ENCODE data around the gene ELOB.
"Not testable (repeated sequence)": the region's sequence is repeated elsewhere in the genome, so short reads cannot be mapped to it uniquely, and the experiment has no call there.

The ELOB gene

DNA sequence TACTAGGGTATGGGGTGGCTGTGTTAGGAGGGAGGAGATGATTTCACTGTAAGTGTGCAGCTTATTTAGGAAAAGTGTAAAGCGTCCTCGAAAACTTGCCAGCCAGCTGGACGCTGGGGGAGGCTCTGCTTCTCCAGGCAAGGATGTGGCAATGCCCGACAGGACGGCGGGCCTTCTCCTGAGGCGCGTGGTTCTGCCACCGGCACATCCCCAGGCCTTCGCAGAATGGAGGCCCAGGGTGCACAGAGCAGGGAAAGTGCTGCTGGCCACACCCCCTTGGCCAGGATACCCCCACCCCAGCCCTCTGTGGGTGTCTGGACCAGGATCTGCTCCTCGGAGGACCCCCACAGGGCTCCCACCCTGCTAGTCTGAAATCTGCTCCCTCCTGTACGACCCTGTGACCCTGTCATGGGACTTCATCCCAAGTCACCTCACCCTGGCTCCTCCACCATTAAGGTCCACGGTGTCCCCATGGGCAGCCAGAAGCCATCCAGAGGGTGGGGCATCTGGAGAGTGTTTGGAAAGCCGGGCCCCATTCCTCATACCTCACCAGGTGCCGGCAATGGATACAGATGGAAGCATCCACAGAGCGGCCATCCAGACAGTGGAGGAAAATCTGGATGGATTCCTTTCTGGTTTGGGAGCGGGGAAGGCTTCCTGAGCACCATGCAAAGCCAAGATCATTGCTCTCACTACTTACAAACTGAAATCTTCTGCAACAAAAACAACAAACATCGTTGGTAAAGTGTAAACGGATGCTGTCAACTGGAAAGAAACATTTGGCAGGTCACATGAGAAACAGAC lies 33.9 kb downstream of the ELOB start:
- no peak for DNase-seq

DNA sequence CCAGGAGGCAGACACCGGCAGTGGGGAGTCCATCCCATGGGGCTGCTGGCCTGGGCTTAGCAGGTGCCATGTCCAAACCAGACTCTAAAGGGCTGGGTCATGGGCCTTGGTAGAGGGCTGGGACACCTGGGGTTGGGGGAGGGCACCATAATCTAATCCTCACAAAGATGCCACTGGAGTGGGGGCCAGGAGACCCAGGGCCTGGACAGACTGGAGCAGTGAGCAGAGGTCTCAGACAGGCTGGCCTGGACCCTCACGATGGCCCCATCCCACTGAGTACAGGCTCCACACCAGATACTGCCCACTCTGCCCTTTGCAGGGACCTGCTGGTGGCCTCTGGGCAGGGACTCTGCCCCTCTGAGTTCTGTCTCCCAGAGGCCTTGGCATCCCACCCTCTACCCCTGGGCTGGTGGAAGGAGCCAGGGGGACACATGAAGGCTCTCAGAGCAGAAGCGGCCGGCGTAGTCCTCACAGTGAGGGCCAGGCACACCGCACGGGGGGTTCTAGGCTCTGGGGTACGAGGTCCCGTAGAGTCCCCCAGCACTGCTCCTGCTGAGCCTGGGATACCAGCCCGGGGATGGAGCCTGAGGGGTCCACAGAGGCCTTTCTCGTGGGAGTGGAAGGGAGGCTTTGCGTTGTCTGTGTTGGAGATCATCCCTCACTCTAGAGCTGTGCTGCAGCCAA lies 34.6 kb downstream of the ELOB start:
- DNase-seq: no peak

DNA sequence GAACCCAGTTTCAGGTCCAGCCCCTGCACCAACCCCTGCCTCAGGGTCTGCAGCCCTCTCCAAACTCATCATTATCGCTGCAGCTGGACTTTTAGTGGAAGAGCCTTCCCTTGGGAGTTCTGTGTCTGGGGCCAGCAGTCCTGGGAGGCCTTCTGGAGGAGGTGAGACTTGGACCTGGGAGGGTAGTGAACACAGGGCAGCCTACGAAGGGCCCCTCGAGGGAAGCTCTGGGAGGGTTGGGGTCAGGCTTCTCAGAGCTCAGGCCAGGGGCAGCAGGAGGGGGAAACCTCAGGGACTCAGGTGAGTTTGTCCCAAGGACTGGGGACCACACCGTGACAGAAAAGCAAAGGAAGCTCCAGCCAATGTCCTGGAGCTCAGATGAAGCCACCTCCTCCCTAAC lies 35.9 kb downstream of the ELOB start:
- no peak for DNase-seq

DNA sequence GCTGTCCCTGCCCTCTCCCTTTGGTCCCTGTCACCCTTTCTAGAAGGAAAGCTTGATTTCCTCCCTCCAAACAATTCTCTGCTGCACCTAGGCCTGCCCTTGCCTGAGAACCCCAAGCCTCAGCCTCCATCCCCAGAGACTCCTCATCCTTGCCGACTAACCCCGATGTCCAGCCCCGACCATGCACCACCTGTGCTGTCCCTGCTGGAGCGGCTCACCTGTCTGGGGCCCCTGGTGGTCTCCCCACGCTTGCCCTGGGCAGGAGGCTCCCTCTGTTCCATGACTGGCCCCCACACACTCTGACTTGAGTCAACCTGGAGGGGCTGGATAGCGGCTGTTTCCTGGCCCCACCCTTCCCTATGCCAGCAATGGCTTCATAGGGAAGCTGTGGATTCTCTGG lies 36.6 kb downstream of the ELOB start:
- DNase-seq: no peak

DNA sequence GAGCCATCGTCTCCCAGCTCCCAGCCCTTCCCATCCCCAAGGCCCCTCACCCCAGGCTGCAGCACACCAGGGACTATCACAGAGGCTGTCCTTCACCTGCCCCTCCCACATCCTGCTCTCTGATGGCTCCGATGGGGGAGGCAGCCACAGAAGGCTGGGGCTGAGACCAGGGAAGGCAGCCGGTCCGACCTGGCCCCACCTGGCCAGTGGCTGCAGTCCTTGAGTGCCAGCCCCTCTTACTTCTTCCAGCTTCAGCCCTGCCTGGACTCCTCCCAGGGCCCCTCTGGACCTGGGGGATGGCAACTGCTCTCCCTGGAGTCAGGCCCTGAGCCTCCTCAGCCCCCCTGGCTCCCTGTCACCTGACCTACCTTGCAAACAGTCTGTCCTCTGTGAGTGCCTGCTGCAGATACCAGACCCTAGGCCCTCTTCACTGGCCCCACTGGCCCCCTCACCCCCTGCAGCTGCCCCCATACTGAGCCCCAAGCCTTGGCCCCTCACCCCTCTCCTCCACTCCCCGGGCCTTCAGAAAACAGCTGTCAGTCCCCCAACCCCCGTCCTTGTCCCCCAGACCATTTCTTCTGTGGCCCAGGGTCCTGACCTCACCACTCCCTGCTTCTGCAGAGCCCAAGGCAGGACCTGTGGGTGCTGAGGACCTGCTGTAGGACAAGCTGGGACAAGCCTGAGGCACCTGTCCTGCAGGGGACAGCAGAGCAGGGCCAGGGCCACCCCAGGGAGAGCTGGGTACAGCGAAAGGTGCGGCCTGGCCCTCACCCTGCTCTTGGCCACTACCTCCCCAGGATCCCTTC lies 37.3 kb downstream of the ELOB start:
- no peak for DNase-seq

DNA sequence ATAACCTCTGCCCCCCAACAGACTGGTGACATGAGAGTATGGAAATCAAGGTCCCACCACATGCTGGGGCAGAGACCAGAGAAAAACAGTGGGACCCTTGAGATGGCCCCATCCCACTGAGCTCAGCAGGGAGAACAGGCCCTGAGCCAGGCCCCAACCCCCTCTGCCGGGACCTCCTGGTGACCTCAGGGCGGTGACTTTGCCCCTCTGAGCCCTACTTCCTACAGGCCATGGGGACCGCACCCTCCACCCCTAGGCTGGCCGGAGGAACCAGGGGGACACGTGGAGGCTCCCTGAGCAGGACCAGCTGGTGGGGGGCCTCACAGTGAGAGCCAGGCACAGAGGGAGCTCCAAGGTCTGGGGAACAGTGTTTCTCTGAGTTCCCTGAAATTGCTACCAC lies 38.5 kb downstream of the ELOB start:
- no peak for DNase-seq

DNA sequence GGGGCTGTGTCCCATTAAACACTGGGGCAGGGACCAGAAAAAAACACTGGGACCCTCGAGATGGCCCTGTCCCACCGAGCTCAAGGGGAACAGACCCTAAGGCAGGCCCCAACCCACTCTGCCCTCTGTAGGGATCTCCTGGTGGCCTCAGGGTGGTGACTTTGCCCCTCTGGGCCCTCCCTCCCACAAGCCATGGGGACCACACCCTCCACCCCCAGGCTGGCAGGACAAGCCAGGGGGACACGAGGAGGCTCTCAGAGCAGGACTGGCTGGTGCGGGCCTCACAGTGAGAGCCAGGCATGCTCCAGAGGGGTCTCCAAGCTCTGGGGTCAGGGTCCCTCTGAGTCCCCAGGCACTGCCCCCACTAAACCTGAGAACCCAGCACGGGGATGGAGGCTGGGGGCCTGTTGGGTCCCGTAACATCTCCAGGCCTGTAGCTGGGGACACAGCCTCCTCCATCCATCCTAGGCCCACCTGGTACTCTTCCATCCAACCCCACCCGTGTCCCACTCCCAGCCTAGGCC lies 39.1 kb downstream of the ELOB start:
- DNase-seq: no peak

DNA sequence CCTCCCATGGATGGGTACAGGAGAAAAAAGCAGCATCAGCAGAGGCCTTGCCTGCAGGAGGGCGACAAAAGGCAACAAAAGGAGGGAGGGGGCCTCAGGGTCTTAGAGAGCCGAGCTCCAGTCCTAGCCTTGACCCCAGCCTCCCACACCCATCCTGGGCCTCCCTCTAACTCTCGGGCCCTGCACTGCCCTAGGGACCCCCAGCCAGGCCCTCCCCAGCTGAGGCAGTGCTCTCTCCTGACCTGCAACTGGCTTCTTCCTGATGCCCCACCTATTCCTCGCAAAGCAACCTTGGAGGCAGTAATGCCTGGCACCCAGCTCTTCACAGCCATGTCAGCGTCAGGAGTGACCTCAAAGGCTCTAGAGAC lies 39.9 kb downstream of the ELOB start:
- DNase-seq: no peak

DNA sequence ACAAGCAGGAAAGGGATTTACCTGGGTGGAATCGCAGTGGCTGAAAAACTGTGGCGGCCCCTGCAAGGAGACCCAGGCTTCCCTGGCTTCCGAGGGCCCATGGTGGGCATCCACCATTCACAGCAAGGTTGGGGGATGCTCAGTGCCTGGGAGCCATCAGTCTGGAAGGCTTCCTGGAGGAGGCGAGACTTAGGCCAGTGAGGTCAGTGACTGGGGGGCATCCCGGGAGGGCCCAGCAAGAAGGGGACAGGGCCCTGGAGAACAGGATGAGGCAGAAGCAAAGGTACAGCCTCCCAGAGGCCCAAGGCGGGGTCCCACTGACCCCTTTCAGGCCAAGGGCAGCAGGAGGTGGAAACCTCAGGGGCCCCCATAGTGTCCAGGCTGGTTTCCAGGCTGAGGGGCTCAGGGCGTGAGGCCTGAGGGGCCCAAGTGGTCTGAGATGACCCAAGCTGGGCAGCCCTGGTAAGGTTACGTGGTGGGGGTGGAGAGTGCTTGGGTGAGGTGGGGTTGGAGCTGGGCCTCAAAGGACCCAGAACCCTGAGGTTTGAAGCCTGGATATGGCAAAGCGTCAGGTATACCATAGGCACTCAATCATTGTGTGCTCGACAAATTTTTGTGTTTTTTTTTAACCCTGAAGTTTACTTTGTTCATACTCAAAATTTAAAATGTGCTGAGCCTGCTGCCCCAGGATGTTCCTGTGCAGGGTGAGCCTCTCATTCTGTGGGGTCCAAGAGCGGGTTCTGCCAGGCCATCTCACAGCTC lies 40.4 kb downstream of the ELOB start:
- no peak for DNase-seq

DNA sequence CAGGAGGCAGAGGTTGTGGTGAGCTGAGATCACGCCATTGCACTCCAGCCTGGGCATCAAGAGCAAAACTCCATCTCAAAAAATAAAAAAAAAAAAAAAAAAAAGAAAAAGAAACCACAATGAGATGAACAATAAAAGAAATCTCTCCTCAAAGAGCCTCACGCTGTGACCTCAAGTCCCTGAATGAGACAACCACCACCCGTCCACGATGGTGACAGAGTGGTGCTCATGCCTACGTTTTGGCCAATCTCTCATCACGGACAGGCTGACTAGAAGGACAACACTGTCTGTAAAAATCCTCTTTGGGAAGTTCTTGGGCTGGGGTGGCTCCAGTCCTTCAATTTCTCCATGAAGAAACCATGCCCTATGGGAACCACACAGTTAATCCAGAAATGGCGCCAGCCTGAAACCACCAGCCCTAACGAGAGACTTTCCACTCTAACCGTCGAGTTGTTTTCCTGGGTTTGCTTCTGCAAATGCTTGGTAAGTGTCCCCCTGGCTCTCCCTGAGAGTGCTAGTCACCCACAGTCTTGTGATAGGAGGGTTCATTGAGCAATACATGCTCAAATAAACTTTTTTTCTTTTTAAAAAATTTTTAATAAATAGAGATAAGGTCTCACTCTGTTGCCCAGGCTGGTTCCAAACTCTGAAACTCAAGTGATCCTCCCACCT lies 42.1 kb downstream of the ELOB start:
- no peak for DNase-seq

DNA sequence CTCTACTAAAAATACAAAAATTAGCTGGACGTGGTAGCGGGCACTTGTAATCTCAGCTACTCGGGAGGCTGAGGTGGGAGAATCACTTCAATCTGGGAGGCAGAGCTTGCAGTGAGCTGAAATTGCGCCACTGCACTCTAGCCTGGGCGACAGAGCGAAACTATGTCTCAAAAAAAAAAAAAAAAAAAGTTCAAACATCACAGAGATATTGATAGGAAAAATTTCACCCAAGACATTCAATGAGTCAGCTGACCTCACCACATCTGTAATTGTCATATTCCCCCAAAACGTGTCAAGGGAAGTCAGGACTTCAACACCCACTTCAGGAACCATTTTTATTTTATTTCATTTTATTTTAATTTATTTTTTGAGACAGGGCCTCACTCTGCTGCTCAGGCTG lies 49.0 kb downstream of the ELOB start:
- DNase-seq: no peak

DNA sequence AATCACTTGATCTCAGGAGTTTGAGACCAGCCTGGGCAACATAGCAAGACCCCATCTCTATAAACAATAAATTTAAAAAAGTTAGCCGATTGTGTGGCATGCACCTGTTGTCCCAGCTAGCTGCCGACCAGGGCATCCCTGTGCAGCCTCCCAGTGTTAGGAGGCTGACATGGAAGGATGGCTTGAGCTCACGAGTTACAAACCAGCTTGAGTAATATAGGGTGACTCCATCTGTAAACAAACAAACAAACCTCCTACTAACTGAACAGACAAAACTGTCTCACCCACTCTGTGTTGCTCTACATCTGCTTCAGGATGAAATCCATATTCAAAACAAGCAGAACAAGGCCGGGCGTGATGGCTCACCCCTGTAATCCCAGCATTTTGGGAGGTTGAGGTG lies 50.2 kb downstream of the ELOB start:
- no peak for DNase-seq

DNA sequence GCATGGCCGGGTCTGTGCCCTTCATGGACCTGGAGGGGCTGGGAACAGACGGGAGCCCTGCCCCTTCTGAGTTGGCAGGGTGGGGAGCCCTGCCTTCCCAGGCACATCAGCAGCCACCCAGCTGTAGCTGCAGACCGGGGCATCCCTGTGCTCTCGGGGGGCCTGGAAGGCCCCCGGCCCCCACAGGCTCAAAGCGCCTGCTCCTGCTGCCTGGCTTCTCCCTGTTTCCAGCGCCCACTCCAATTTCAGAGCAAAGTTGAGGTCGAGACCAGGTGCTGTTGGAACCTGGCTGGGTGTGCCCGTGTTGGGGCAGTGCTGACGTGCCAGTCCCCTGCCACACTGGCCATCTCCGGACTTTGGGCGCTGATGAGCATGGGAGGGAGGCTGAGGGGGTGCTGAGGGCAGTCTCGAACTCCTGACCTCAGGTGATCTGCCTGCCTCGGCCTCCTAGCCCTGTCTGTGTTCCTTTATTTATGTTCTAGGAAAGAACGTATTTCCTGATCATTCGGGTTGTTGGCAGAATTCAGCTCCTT lies 52.2 kb downstream of the ELOB start:
- no peak for DNase-seq

DNA sequence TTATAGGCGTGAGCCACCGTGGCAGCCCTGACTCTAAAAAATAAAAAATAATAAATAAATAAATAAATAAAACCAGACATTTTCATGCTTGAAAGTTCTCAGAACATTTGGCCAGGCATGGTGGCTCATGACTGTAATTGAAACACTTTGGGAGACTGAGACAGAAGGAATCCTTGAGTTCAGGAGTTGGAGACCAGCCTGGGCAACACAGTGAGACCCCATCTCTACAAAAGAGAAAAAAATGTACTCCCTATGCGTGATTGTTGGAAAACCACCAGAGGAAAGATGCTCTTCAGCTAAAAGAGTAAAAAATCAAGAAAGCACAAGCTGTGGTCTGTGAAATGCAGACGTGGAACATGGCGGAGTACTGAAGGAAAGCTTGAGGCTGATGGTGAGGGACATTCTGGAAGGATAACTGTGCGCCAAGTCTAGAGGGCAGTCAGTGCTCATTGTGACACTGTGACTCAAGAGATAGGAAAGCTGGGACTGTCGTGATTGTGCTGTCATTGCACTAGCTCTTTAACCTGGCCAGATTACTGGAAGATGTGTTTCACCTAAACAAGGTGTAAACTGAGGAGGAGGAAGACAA lies 52.9 kb downstream of the ELOB start:
- DNase-seq: no peak

DNA sequence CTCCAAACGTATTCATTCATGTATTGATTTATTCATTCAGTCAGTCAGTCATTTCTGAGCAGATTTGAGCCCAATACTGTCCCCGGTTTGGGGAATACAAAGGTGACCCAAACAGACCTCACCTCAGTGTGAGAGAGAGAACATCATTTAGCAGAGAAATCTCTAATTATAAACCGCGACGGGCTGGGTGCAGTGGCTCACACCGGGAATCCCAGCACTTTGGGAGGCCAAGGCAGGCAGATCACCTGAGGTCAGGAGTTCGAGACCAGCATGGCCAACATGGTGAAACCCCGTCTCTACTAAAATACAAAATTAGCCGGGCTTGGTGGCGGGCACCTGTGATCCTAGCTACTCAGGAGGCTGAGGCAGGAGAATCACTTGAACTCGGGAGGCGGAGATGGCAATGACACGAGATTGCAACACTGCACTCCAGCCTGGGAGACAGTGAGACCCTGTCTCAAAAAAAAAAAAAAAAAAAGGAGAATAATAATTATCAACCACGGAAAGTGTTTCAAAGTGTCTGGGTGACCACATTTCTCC lies 55.4 kb downstream of the ELOB start:
- not testable (repeated sequence) for DNase-seq
